Peyer's patch (tissue), 4 donors: Measurements from ENCODE around the gene AMY2A.
"Not testable (repeated sequence)": the region's sequence is repeated elsewhere in the genome, so short reads cannot be mapped to it uniquely, and the experiment has no call there.

Experiments used
- CTCF ChIP-seq, 6 experiments: fragments of 450-650 bp in 4 of 6; fragments of 200-600 bp in 2 of 6; sonication (generic) in 1 of 6; IDR thresholded peaks; one replicate each; pipeline ENCODE4 v1.5.1; 2017 to 2019; ENCODE audit warnings: antibody characterized with exemption in 6 of 6, mild to moderate bottlenecking in 3 of 6, moderate library complexity in 1 of 6
- POLR2A ChIP-seq, 2 donors: fragments of 450-650 bp; IDR thresholded peaks; one replicate each; pipeline ENCODE4 v1.5.1; 2017; ENCODE audit warnings: antibody characterized with exemption in 2 of 2, mild to moderate bottlenecking in 2 of 2, moderate library complexity in 2 of 2

- not testable (repeated sequence) for TF ChIP-seq CTCF, POLR2A (IDR thresholded peaks at IDR 0.05)
These were observed 14.5 kb upstream of the AMY2A start for GRCh38 chr1:103602740-103603139.
